Stimulated activated naive B cell treated with anti-CD40 and anti-IgM and Interleukin-4, amounts not matched to agents 10 μg/mL and 1 μg/mL and 100 μg/mL, for 72 hours (primary cell): ENCODE results near the gene EBF3.

ENCODE experiments used
- ATAC-seq, 2 donors: fragments of 150-1000 bp; cut with Tn5 transposase; replicated peaks; 2 replicates each; pipeline ENCODE4 v1.10.0; 2021; ENCODE audit warnings: moderate library complexity in 1 of 2
- DNase-seq: peaks from one replicate; pipeline ENCODE4 v3.0.0; 2021
- H3K27ac Mint-ChIP-seq: one replicate; pipeline ENCODE4 v1.8.0; 2022; ENCODE audit warnings: mild to moderate bottlenecking, mixed read lengths
- H3K27me3 Mint-ChIP-seq, 2 donors: one replicate each; pipeline ENCODE4 v1.8.0; 2022; ENCODE audit warnings: mixed read lengths in 2 of 2
- H3K36me3 Mint-ChIP-seq, 2 donors: one replicate each; pipeline ENCODE4 v1.8.0; 2022; ENCODE audit warnings: mixed read lengths in 2 of 2, mild to moderate bottlenecking in 1 of 2
- H3K4me1 Mint-ChIP-seq, 2 donors: one replicate each; pipeline ENCODE4 v1.8.0; 2022; ENCODE audit warnings: mixed read lengths in 2 of 2, mild to moderate bottlenecking in 1 of 2
- H3K4me3 Mint-ChIP-seq, 2 donors: one replicate each; pipeline ENCODE4 v1.8.0; 2022; ENCODE audit warnings: mild to moderate bottlenecking in 2 of 2, mixed read lengths in 2 of 2, moderate library complexity in 1 of 2
- H3K9me3 Mint-ChIP-seq, 2 donors: one replicate each; pipeline ENCODE4 v1.8.0; 2022; ENCODE audit warnings: mixed read lengths in 2 of 2, mild to moderate bottlenecking in 1 of 2

EBF3 gene

GRCh38 chr10:129887381-129887905 lies 76.6 kb downstream of the EBF3 start:
- Mint-ChIP-seq H3K4me3 (no peak overlapping the region), H3K27me3 (peaks cover 0 to 3% of the 10 kb centered on the region in 2 donors), H3K9me3 (no peaks in the 10 kb centered on the region), H3K27ac (no peak overlapping the region), H3K36me3 (no peaks in the 10 kb centered on the region), H3K4me1 (peaks cover 0 to 1% of the 10 kb centered on the region in 2 donors)
- ATAC-seq (no peak), DNase-seq (no peak)

- H3K4me1 Mint-ChIP-seq, result peaks cover 0 to 1% of the 10 kb centered on the region in 2 donors
- H3K36me3 Mint-ChIP-seq, result no peaks in the 10 kb centered on the region
- peaks cover 0 to 3% of the 10 kb centered on the region in 2 donors for H3K27me3 Mint-ChIP-seq
- no peak overlapping the region for H3K27ac Mint-ChIP-seq
- ATAC-seq, result no peak
- no peaks in the 10 kb centered on the region for H3K9me3 Mint-ChIP-seq
- DNase-seq, result no peak
- H3K4me3 Mint-ChIP-seq, result no peak overlapping the region
Measured at GRCh38 chr10:129886263-129886662, 77.8 kb downstream of the EBF3 start.

DNA sequence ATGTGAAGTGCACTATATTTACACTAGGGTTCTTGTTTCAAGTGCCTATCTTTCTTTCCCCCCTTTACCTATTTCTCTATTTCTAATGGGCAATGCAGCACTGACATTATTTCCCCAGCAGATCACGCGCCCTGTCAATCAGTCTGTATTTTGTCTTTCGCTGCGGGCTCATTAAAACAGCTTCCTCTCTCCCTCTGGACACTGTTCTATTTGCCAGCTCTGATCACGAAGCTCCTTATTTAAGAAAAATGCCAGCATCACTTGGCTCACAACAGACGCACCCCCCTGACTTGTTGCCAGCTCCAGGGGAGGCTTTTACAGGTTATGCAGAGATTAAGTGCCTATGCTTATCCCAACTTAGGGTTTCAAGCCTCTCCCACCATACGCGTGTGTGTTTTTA lies 78.5 kb downstream of the EBF3 start:
- Mint-ChIP-seq H3K27ac (no peak overlapping the region), H3K27me3 (peaks cover 0 to 3% of the 10 kb centered on the region in 2 donors), H3K4me3 (no peak overlapping the region), H3K36me3 (no peaks in the 10 kb centered on the region), H3K9me3 (no peaks in the 10 kb centered on the region), H3K4me1 (peaks cover 0 to 1% of the 10 kb centered on the region in 2 donors)
- DNase-seq (no peak), ATAC-seq (no peak)

DNA sequence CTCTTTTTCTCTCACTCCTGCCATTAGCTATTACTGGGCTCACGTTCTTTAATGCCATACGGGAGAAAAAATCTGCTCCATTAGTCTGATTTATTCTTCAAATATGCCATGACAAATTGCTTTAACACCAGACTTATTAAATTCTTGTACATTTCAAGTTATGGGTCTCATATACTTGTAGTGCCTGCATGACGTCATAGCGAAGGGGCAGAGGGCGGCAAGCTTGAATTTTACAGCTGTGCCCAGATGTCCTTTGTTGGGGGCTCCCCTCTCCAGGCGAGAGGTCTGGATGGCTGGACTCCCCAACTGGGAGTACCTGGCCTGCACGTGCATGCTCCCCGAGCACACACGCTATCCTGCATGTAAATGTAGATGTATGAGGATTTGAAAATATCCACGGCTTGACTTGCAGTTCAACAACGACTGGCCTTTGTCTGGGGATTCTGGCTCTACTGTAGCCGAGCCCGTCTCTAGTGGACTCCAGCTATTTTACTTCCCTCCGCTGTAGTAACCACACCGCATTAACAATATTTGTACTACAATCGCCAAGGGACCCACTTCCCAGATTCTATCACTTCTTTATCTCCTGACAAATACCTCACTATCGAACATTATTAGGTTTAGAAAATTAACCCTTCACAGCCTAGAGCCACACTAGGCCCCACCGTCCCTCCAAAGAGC lies 79.5 kb downstream of the EBF3 start:
- H3K36me3 Mint-ChIP-seq, result no peaks in the 10 kb centered on the region
- H3K27ac Mint-ChIP-seq, result no peak overlapping the region
- DNase-seq, result no peak
- peaks cover 0 to 1% of the 10 kb centered on the region in 2 donors for H3K4me1 Mint-ChIP-seq
- ATAC-seq, result no peak
- no peak overlapping the region for H3K4me3 Mint-ChIP-seq
- H3K27me3 Mint-ChIP-seq, result peaks cover 0 to 8% of the 10 kb centered on the region in 2 donors
- H3K9me3 Mint-ChIP-seq, result no peaks in the 10 kb centered on the region

GRCh38 chr10:129883626-129884397 lies 80.3 kb downstream of the EBF3 start:
- no peak overlapping the region for H3K27ac Mint-ChIP-seq
- no peak overlapping the region for H3K4me3 Mint-ChIP-seq
- no peaks in the 10 kb centered on the region for H3K36me3 Mint-ChIP-seq
- H3K27me3 Mint-ChIP-seq, result peaks cover 0 to 8% of the 10 kb centered on the region in 2 donors
- ATAC-seq, result no peak
- no peak for DNase-seq
- no peaks in the 10 kb centered on the region for H3K9me3 Mint-ChIP-seq
- peaks cover 0 to 1% of the 10 kb centered on the region in 2 donors for H3K4me1 Mint-ChIP-seq

DNA sequence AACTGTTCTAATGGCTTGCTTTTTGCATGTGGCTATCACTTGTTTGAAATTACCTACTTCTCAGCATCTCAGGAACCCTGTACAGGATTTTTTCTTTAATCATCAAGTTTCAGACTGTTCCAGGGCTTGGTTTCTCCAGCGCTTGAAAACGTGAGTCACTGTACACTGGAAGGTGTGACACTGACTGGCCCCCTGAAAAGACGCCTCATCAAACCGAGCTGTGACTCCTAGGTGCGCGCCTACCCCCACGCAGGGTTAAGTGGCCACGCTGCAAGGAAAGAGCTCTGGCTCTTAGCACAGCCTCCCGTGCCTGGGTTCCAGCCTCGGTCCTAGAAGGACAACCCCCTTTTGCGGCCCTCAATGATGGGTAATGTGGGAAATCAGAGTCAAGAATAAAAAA lies 81.0 kb downstream of the EBF3 start:
- peaks cover 0 to 1% of the 10 kb centered on the region in 2 donors for H3K4me1 Mint-ChIP-seq
- H3K27ac Mint-ChIP-seq, result no peak overlapping the region
- H3K9me3 Mint-ChIP-seq, result no peaks in the 10 kb centered on the region
- no peak overlapping the region for H3K4me3 Mint-ChIP-seq
- peaks cover 0 to 8% of the 10 kb centered on the region in 2 donors for H3K27me3 Mint-ChIP-seq
- H3K36me3 Mint-ChIP-seq, result no peaks in the 10 kb centered on the region
- ATAC-seq (no peak), DNase-seq (no peak)

GRCh38 chr10:129882291-129883010 lies 81.6 kb downstream of the EBF3 start:
- no peak overlapping the region for H3K4me3 Mint-ChIP-seq
- no peaks in the 10 kb centered on the region for H3K9me3 Mint-ChIP-seq
- H3K27me3 Mint-ChIP-seq, result peaks cover 0 to 8% of the 10 kb centered on the region in 2 donors
- H3K36me3 Mint-ChIP-seq, result no peaks in the 10 kb centered on the region
- H3K27ac Mint-ChIP-seq, result no peak overlapping the region
- ATAC-seq (no peak), DNase-seq (no peak)
- peaks cover 0 to 1% of the 10 kb centered on the region in 2 donors for H3K4me1 Mint-ChIP-seq

DNA sequence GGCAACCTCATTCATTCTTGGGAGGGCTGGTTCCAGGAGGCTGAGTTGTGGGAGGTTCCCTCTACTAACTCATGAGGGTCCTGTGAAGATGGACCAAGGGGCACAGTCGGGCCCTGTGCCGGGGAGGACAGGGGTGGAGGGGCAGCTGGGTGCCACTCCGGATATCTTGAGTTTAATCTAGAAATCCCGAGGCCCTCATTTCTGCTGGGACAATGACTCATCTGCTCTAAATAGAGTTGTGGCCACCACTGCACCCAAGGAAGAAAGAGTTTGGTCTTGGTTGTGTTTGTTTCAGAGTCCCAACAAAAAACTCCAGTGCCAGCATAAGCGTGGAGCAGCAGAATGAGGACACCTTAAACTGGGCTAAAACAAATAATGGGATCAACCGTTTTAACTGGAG lies 82.4 kb downstream of the EBF3 start:
- ATAC-seq, result no peak
- Mint-ChIP-seq H3K9me3 (no peaks in the 10 kb centered on the region), H3K36me3 (no peaks in the 10 kb centered on the region), H3K27me3 (peaks cover 0 to 6% of the 10 kb centered on the region in 2 donors), H3K4me1 (peaks cover 0 to 1% of the 10 kb centered on the region in 2 donors), H3K4me3 (no peak overlapping the region), H3K27ac (no peak overlapping the region)
- no peak for DNase-seq

- Mint-ChIP-seq H3K27ac (no peak overlapping the region), H3K4me1 (peaks cover 0 to 1% of the 10 kb centered on the region in 2 donors), H3K9me3 (no peaks in the 10 kb centered on the region), H3K4me3 (no peak overlapping the region), H3K27me3 (peaks cover 0 to 5% of the 10 kb centered on the region in 2 donors), H3K36me3 (no peaks in the 10 kb centered on the region)
- ATAC-seq (no peak), DNase-seq (no peak)
Measured at GRCh38 chr10:129880191-129880870, 83.7 kb downstream of the EBF3 start.

GRCh38 chr10:129879655-129880054 lies 84.4 kb downstream of the EBF3 start:
- Mint-ChIP-seq H3K27ac (no peak overlapping the region), H3K36me3 (no peaks in the 10 kb centered on the region), H3K4me3 (no peak overlapping the region), H3K4me1 (peaks cover 0 to 1% of the 10 kb centered on the region in 2 donors), H3K27me3 (peaks cover 0 to 5% of the 10 kb centered on the region in 2 donors), H3K9me3 (no peaks in the 10 kb centered on the region)
- DNase-seq (no peak), ATAC-seq (no peak)

- no peak overlapping the region for H3K4me3 Mint-ChIP-seq
- H3K36me3 Mint-ChIP-seq, result no peaks in the 10 kb centered on the region
- DNase-seq, result no peak
- peaks cover 0 to 1% of the 10 kb centered on the region in 2 donors for H3K4me1 Mint-ChIP-seq
- no peak for ATAC-seq
- no peak overlapping the region for H3K27ac Mint-ChIP-seq
- H3K9me3 Mint-ChIP-seq, result no peaks in the 10 kb centered on the region
- peaks cover 0 to 5% of the 10 kb centered on the region in 2 donors for H3K27me3 Mint-ChIP-seq
Measured at GRCh38 chr10:129878835-129879234, 85.2 kb downstream of the EBF3 start.

DNA sequence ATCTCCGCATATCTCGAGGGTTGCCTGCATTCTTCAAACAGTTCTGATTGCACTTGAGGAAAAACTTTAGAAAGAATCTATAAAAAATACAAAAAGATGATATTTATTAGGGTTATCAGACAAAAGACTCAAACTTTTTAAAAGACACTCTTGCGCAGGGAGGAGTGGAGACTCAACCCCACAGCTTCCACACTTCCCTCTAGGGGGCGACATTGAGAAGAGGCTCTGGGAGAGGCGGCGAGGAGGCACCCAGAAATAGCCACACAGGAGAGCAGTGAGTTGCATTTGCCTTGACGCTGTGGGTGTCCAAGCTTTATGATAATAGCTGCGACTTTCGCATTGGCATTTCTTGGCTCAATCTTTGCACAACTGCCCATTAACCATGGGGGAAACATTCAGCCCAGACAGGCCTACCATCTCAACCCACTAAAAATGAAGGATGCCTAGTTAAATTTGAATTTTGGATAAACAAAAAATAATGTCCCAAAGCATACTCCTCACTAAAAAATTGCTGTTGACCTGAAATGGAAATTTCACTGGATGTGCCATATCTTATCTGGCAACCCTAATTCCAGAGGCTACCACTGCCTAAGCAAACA lies 86.2 kb downstream of the EBF3 start:
- Mint-ChIP-seq H3K9me3 (no peaks in the 10 kb centered on the region), H3K4me1 (no peaks in the 10 kb centered on the region), H3K4me3 (no peak overlapping the region), H3K36me3 (no peaks in the 10 kb centered on the region), H3K27ac (no peak overlapping the region), H3K27me3 (peaks cover 0 to 5% of the 10 kb centered on the region in 2 donors)
- DNase-seq (no peak), ATAC-seq (peak in 1 of 2 donors; percentile 52)

DNA sequence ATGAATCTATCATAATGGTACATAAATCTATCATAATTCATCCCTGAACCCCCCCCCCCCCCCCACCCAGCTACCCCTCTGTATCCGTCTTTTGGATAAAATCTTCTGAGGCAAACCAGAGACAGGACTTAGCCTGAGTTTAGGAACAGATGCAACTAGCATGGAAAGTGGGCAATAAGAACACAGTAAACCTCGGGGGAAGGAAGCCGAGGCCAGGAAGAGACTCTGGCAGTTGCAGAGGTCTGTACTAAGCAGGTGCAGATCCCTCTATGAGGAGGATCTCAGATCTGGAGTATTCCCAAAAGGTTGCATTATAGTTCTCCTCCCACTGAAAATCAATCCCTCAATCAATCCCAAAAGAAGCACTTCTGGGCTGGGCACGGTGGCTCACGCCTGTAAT lies 87.2 kb downstream of the EBF3 start:
- peaks cover 0 to 5% of the 10 kb centered on the region in 2 donors for H3K27me3 Mint-ChIP-seq
- H3K4me1 Mint-ChIP-seq, result no peaks in the 10 kb centered on the region
- no peak overlapping the region for H3K4me3 Mint-ChIP-seq

More for the DNA sequence above, 87.2 kb downstream of the EBF3 start:
- DNase-seq (no peak), ATAC-seq (no peak)
- Mint-ChIP-seq H3K36me3 (no peaks in the 10 kb centered on the region), H3K27ac (no peak overlapping the region), H3K9me3 (no peaks in the 10 kb centered on the region)
